Neuronal stem cell (in vitro differentiated cells): ENCODE data around the gene ENPP6.
"Not testable (repeated sequence)": the region's sequence is repeated elsewhere in the genome, so short reads cannot be mapped to it uniquely, and the experiment has no call there.

Experiments
- DNase-seq: peaks from one replicate; pipeline ENCODE4 v3.0.0-alpha.2; 2013; ENCODE audit warnings: low spot score
- H2AFZ ChIP-seq: one replicate; pipeline ENCODE4 v1.6.1; 2013; ENCODE audit warnings: mild to moderate bottlenecking, low read length, inconsistent platforms
- H2AK5ac ChIP-seq: 2 replicates; pipeline ENCODE4 v1.6.1; 2013; ENCODE audit warnings: low read depth, mild to moderate bottlenecking, inconsistent platforms, low read length, moderate library complexity, mixed read lengths
- H2BK120ac ChIP-seq: 2 replicates; pipeline ENCODE4 v1.6.1; 2013; ENCODE audit warnings: low read depth, mild to moderate bottlenecking, inconsistent platforms, low read length, moderate library complexity, mixed read lengths
- H2BK12ac ChIP-seq: one replicate; pipeline ENCODE4 v1.6.1; 2013; ENCODE audit warnings: low read length, inconsistent platforms
- H2BK15ac ChIP-seq: 2 replicates; pipeline ENCODE4 v1.6.1; 2013; ENCODE audit warnings: mild to moderate bottlenecking, low read length, inconsistent platforms, mixed read lengths
- H2BK5ac ChIP-seq: one replicate; pipeline ENCODE4 v1.6.1; 2013; ENCODE audit warnings: inconsistent platforms, mild to moderate bottlenecking, low read length, moderate library complexity
- H3K14ac ChIP-seq: one replicate; pipeline ENCODE4 v1.6.1; 2013; ENCODE audit warnings: low read length, inconsistent platforms
- H3K18ac ChIP-seq: 2 replicates; pipeline ENCODE4 v1.6.1; 2013; ENCODE audit warnings: low read length, inconsistent platforms
- H3K23ac ChIP-seq: 2 replicates; pipeline ENCODE4 v1.6.1; 2013; ENCODE audit warnings: low read depth, mild to moderate bottlenecking, mixed read lengths, low read length, inconsistent platforms; ENCODE audit not compliant: poor library complexity
- H3K27ac ChIP-seq: replicated peaks from 3 replicates; pipeline ENCODE4 v1.5.1; 2013; ENCODE audit warnings: low read length, inconsistent platforms
- H3K27me3 ChIP-seq, 3 experiments: 2 replicates each; pipeline ENCODE4 v1.6.1; 2013; ENCODE audit warnings: low read length in 3 of 3, mild to moderate bottlenecking in 2 of 3, inconsistent platforms in 1 of 3, low read depth in 1 of 3, mixed read lengths in 1 of 3, moderate library complexity in 1 of 3; ENCODE audit not compliant: control insufficient read depth in 3 of 3, insufficient read depth in 3 of 3
- H3K36me3 ChIP-seq, 2 donors: replicated peaks in 1 of 2; 2 replicates each; pipeline ENCODE4 v1.6.1; 2013; ENCODE audit warnings: low read length in 2 of 2; ENCODE audit not compliant: control insufficient read depth in 2 of 2, insufficient read depth in 2 of 2
- H3K4ac ChIP-seq: 2 replicates; pipeline ENCODE4 v1.6.1; 2013; ENCODE audit warnings: inconsistent platforms, mild to moderate bottlenecking, low read length, moderate library complexity
- H3K4me1 ChIP-seq, 2 donors: 1 replicate in 1 of 2; 2 replicates in 1 of 2; pipeline ENCODE4 v1.6.1; 2013; ENCODE audit warnings: low read length in 2 of 2, low read depth in 1 of 2; ENCODE audit not compliant: control insufficient read depth in 2 of 2, insufficient read depth in 1 of 2
- H3K4me2 ChIP-seq: one replicate; pipeline ENCODE4 v1.6.1; 2013; ENCODE audit warnings: mild to moderate bottlenecking, low read length, inconsistent platforms; ENCODE audit not compliant: insufficient read depth, poor library complexity, severe bottlenecking
- H3K4me3 ChIP-seq, 2 donors: 2 replicates each; pipeline ENCODE4 v1.5.1; 2013; ENCODE audit warnings: low read length in 2 of 2, mild to moderate bottlenecking in 2 of 2, inconsistent platforms in 1 of 2, moderate library complexity in 1 of 2
- H3K79me1 ChIP-seq: one replicate; pipeline ENCODE4 v1.6.1; 2013; ENCODE audit warnings: low read depth, mild to moderate bottlenecking, inconsistent platforms, low read length, moderate library complexity
- H3K9ac ChIP-seq: one replicate; pipeline ENCODE4 v1.6.1; 2013; ENCODE audit warnings: mild to moderate bottlenecking, low read depth, low read length, inconsistent platforms; ENCODE audit not compliant: poor library complexity
- H3K9me3 ChIP-seq, 2 donors: replicated peaks in 1 of 2; 2 replicates each; pipeline versions ENCODE3 to v1.6.1; 2013; ENCODE audit warnings: low read length in 2 of 2, mild to moderate bottlenecking in 2 of 2, inconsistent platforms in 1 of 2, low read depth in 1 of 2, mixed read lengths in 1 of 2, moderate library complexity in 1 of 2; ENCODE audit not compliant: control insufficient read depth in 2 of 2, insufficient read depth in 1 of 2
- H4K8ac ChIP-seq: one replicate; pipeline ENCODE4 v1.6.1; 2013; ENCODE audit warnings: low read depth, mild to moderate bottlenecking, inconsistent platforms, low read length, moderate library complexity
- H4K91ac ChIP-seq: one replicate; pipeline ENCODE4 v1.6.1; 2013; ENCODE audit warnings: low read length, low read depth, mild to moderate bottlenecking, inconsistent platforms; ENCODE audit not compliant: poor library complexity
- WGBS, 2 donors: extraction: QIAGEN DNeasy Blood & Tissue Kit; methylation state at CpG; one replicate each; pipeline ENCODE4 v1.1.7; 2013; ENCODE audit warnings: missing lambda C conversion rate in 2 of 2, mixed read lengths in 1 of 2; ENCODE audit not compliant: insufficient read length in 2 of 2, insufficient replicate concordance in 1 of 2; ENCODE audit errors: extremely low coverage in 2 of 2; 5-methylcytosine and 5-hydroxymethylcytosine counted together

Gene ENPP6

GRCh38 chr4:184052616-184053015 lies 165.1 kb downstream of the ENPP6 start:
- Histone ChIP-seq H3K36me3 (no peaks in the 10 kb centered on the region), H3K9me3 (no peaks in the 10 kb centered on the region), H2BK15ac (no peak overlapping the region), H3K27me3 (no peaks in the 10 kb centered on the region), H3K18ac (no peak overlapping the region), H4K91ac (no peak overlapping the region), H3K9ac (no peak overlapping the region), H3K23ac (no peak overlapping the region), H3K4me1 (peaks cover 0 to 5% of the 10 kb centered on the region in 2 donors), H3K4ac (no peak overlapping the region), H2AFZ (no peak overlapping the region), H3K14ac (no peak overlapping the region), H3K27ac (no peak overlapping the region), H3K4me2 (no peak overlapping the region), H2AK5ac (no peak overlapping the region), H2BK12ac (no peak overlapping the region), H3K4me3 (no peak overlapping the region), H4K8ac (no peak overlapping the region), H3K79me1 (no peaks in the 10 kb centered on the region), H2BK5ac (no peak overlapping the region), H2BK120ac (no peak overlapping the region)
- no peak for DNase-seq
- no CpG with 5 or more reads among the region's 2 CpGs for WGBS, 2 donors

GRCh38 chr4:184051262-184051661 lies 166.4 kb downstream of the ENPP6 start:
- H2BK120ac ChIP-seq, H3K9ac ChIP-seq, H2BK5ac ChIP-seq, DNase-seq, H2AFZ ChIP-seq, H3K79me1 ChIP-seq, H2BK15ac ChIP-seq, H2BK12ac ChIP-seq, H3K4me1 ChIP-seq, H3K27ac ChIP-seq, H4K91ac ChIP-seq, H3K4me3 ChIP-seq, H3K18ac ChIP-seq, H3K36me3 ChIP-seq, H3K4me2 ChIP-seq, H4K8ac ChIP-seq, H2AK5ac ChIP-seq, H3K4ac ChIP-seq, H3K23ac ChIP-seq, H3K9me3 ChIP-seq, H3K27me3 ChIP-seq, H3K14ac ChIP-seq: not testable (repeated sequence)
- no CpG with 5 or more reads among the region's 4 CpGs for WGBS, 2 donors

- Histone ChIP-seq H3K9ac (no peak overlapping the region), H3K18ac (no peak overlapping the region), H3K36me3 (no peaks in the 10 kb centered on the region), H2AFZ (no peak overlapping the region), H3K27me3 (no peaks in the 10 kb centered on the region), H4K91ac (no peak overlapping the region), H3K79me1 (no peaks in the 10 kb centered on the region), H3K27ac (no peak overlapping the region), H3K4me2 (no peak overlapping the region), H2BK15ac (no peak overlapping the region), H3K9me3 (peaks cover 0 to 2% of the 10 kb centered on the region in 2 donors), H2BK12ac (no peak overlapping the region), H3K4me3 (no peak overlapping the region), H3K4me1 (no peaks in the 10 kb centered on the region), H4K8ac (no peak overlapping the region), H3K14ac (no peak overlapping the region), H3K23ac (no peak overlapping the region), H2BK120ac (no peak overlapping the region), H3K4ac (no peak overlapping the region), H2AK5ac (no peak overlapping the region), H2BK5ac (no peak overlapping the region)
- no peak for DNase-seq
- no CpG with 5 or more reads among the region's 1 CpG for WGBS, 2 donors
These were observed 171.5 kb downstream of the ENPP6 start for GRCh38 chr4:184046148-184046547.

- Histone ChIP-seq H2AFZ (no peak overlapping the region), H2AK5ac (no peak overlapping the region), H3K9me3 (no peaks in the 10 kb centered on the region)
These were observed 176.5 kb downstream of the ENPP6 start for GRCh38 chr4:184041156-184041555.

More at GRCh38 chr4:184041156-184041555, 176.5 kb downstream of the ENPP6 start:
- H3K79me1 ChIP-seq, result no peaks in the 10 kb centered on the region
- H3K27ac ChIP-seq, result no peak overlapping the region
- H3K14ac ChIP-seq, result no peak overlapping the region
- H2BK12ac ChIP-seq, result no peak overlapping the region
- no peak overlapping the region for H2BK5ac ChIP-seq
- H3K23ac ChIP-seq, result no peak overlapping the region
- no CpG with 5 or more reads among the region's 10 CpGs for WGBS, 2 donors
- H3K4me3 ChIP-seq, result no peak overlapping the region
- H3K18ac ChIP-seq, result no peak overlapping the region
- no peak for DNase-seq
- H3K4me2 ChIP-seq, result no peak overlapping the region
- no peak overlapping the region for H3K4ac ChIP-seq
- H3K27me3 ChIP-seq, result no peaks in the 10 kb centered on the region
- H3K36me3 ChIP-seq, result no peaks in the 10 kb centered on the region
- H4K8ac ChIP-seq, result no peak overlapping the region
- no peak overlapping the region for H2BK15ac ChIP-seq
- H4K91ac ChIP-seq, result no peak overlapping the region
- no peak overlapping the region for H2BK120ac ChIP-seq
- no peak overlapping the region for H3K9ac ChIP-seq
- no peaks in the 10 kb centered on the region for H3K4me1 ChIP-seq
